Measurements from ENCODE around the gene ZEB1.
"Not testable (repeated sequence)": the region's sequence is repeated elsewhere in the genome, so short reads cannot be mapped to it uniquely, and the experiment has no call there.

Gene ZEB1

GRCh38 chr10:31515116-31515515 is 196.1 kb downstream of the ZEB1 start:
- DNase-seq = no peak

GRCh38 chr10:31515819-31516402 is 196.9 kb downstream of the ZEB1 start:
- DNase-seq = no peak

GRCh38 chr10:31520986-31521831 is 202.2 kb downstream of the ZEB1 start:
- no peak for DNase-seq

- DNase-seq = no peak
Observed at GRCh38 chr10:31522820-31523219, 203.8 kb downstream of the ZEB1 start.

- no peak for DNase-seq
Observed at GRCh38 chr10:31524460-31524859, 205.4 kb downstream of the ZEB1 start.

- DNase-seq = no peak
Observed at GRCh38 chr10:31526178-31526577, 207.2 kb downstream of the ZEB1 start.

- no peak for DNase-seq
Observed at GRCh38 chr10:31526681-31527080, 207.7 kb downstream of the ZEB1 start.

GRCh38 chr10:31528831-31529230 is 209.8 kb downstream of the ZEB1 start:
- DNase-seq = no peak

GRCh38 chr10:31536302-31536701 is 217.3 kb downstream of the ZEB1 start:
- DNase-seq = no peak

GRCh38 chr10:31549896-31550295 is 230.9 kb downstream of the ZEB1 start:
- no peak for DNase-seq

- DNase-seq = no peak
Observed at GRCh38 chr10:31554556-31554955, 235.5 kb downstream of the ZEB1 start.

GRCh38 chr10:31557854-31558253 is 238.8 kb downstream of the ZEB1 start:
- DNase-seq = no peak

GRCh38 chr10:31568252-31568861 is 249.3 kb downstream of the ZEB1 start:
- not testable (repeated sequence) for DNase-seq

GRCh38 chr10:31574577-31574976 is 255.6 kb downstream of the ZEB1 start:
- no peak for DNase-seq

- DNase-seq = peak in 1 of 2 experiments; percentile 42
Observed at GRCh38 chr10:31578181-31578852, 259.3 kb downstream of the ZEB1 start.

- no peak for DNase-seq
Observed at GRCh38 chr10:31578951-31579350, 259.9 kb downstream of the ZEB1 start.
